Activated CD4-positive, alpha-beta T cell treated with anti-CD3 and anti-CD28 coated beads, Interleukin-2, amount 10 ng/mL, durations not matched to agents 7 days and 5 days (primary cell): ENCODE measurements around the gene CCM2L. TPM values are rescaled to one million over a fixed set of nuclear protein-coding genes. Genes with fewer than 3 reads are reported as not detected.

Experiments
- CTCF ChIA-PET: fragments of 350-600 bp; sonication (Branson Sonifier 250); formaldehyde crosslinking; loops from one replicate; lab custom pipeline; 2021; ENCODE audit warnings: antibody characterized with exemption; lab: Charles Lee
- POLR2A ChIA-PET: fragments of 350-600 bp; sonication (Branson Sonifier 250); formaldehyde crosslinking; loops from one replicate; lab custom pipeline; 2021; ENCODE audit warnings: antibody characterized with exemption; lab: Charles Lee
- DNase-seq: peaks from one replicate; pipeline ENCODE4 v3.0.0-alpha.2; 2020
- H3K27ac Mint-ChIP-seq: one replicate; pipeline ENCODE4 v1.8.0; 2021; ENCODE audit warnings: mild to moderate bottlenecking, moderate library complexity, mixed read lengths
- H3K27me3 Mint-ChIP-seq: one replicate; pipeline ENCODE4 v1.8.0; 2021; ENCODE audit warnings: mixed read lengths
- H3K36me3 Mint-ChIP-seq: one replicate; pipeline ENCODE4 v1.8.0; 2021; ENCODE audit warnings: low read depth, mixed read lengths
- H3K4me1 Mint-ChIP-seq: one replicate; pipeline ENCODE4 v1.8.0; 2021; ENCODE audit warnings: mixed read lengths
- H3K4me3 Mint-ChIP-seq: one replicate; pipeline ENCODE4 v1.8.0; 2021; ENCODE audit warnings: mild to moderate bottlenecking, moderate library complexity, mixed read lengths
- H3K9me3 Mint-ChIP-seq: one replicate; pipeline ENCODE4 v1.8.0; 2021; ENCODE audit warnings: mixed read lengths
- total RNA-seq, 2 experiments: library from RNA; stranded (reverse); gene quantifications; one replicate each; pipeline ENCODE4 v1.2.3, GENCODE V29; 2021

CCM2L gene
- total RNA-seq, 2 experiments from 2014 or later, result not detected

DNA sequence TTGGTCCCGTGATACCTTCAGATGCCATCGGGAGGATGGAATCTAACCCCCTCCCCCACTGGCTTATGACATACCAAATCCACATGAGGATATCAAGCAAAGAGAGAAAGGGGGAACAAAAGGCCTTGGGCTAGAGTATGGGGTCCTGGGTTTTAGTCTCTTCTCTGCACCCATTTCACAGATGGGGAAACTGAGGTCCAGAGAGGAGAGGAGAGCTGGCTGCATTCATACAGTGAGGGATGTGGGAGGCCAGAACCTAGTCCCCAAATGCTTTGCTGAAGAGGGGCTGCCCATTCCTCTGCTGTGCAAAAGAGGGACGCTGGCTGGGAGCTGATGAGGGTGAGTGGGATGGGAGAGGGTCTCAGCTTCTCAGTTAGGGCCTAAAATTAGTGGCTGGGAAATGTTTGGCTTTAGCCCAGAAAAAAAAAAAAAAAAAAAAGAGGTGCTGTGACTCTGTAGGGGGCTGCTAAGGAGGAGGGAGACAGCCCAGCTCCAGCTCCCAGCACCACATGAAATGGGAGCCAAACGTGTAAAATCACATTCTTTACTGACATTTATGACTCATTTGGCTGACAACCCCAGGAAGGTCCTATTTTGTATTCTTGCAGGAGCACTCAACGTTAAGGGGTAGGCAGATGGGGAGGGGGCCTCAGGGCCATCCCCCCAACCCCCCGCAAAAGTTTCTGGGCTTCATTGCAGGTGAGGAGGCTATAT, 30.4 kb upstream of the CCM2L start:
- Mint-ChIP-seq H3K4me3 (no peak overlapping the region), H3K27me3 (peaks cover 7% of the 10 kb centered on the region), H3K27ac (no peak overlapping the region), H3K9me3 (no peaks in the 10 kb centered on the region), H3K4me1 (no peaks in the 10 kb centered on the region), H3K36me3 (no peaks in the 10 kb centered on the region)
- DNase-seq, result no peak
- ChIA-PET POLR2A (no interaction called here), CTCF (interaction anchor here (1.3 kb wide), 1 partner anchor 28 kb away, joined by 5 read pairs; the partner anchor contains the start of gene PDRG1)

DNA sequence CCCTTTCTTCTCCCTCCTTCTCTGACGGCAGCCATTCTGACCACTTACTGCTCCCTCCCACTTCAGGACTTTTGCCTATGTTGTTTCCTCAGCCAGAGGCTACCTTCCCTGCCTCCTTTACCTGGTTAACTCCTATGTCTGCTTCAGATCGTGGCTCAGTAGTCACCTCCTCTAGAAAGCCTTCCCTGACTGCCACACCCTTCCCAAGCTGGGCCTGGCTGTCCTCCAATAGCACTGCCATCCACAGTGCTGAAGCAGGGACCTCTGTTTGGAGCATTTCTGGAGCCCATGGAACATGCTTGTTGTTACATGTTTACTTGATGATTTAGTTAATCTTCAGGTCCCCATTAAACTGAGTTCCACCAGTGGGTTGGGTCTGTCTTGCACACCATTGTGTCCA, 28.5 kb upstream of the CCM2L start:
- Mint-ChIP-seq H3K27me3 (peaks cover 3% of the 10 kb centered on the region), H3K4me3 (no peak overlapping the region), H3K36me3 (no peaks in the 10 kb centered on the region), H3K4me1 (no peaks in the 10 kb centered on the region), H3K9me3 (no peaks in the 10 kb centered on the region), H3K27ac (no peak overlapping the region)
- ChIA-PET POLR2A (no interaction called here), CTCF (no interaction called here)
- DNase-seq, result no peak

DNA sequence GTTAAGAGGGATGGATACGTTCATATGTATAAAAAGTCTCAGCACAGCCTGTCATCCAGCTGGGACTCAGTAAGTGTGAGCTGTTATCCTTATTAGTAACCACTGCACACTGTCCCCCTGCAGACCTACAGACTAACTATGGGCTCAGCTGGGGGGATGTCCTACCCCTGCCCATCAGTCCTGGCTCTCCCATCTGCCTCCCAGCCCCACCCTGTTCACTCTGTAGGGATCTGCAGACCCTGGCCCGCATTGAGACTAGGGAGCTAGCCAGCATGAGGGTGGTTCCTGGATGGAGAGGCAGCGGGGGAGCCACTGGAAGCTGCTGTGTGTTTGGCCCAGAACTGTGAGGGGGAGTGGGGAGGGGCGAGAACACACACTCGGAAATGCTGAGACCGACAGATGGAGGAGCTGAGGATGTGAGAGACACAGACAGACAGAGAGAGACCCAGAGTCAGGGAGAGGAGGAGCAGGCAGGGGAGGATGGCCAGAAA, 25.2 kb upstream of the CCM2L start:
- POLR2A ChIA-PET, result interaction anchor here (0.6 kb wide), 1 partner anchor 25 kb away, joined by 6 read pairs; no protein-coding TSS in a partner anchor
- H3K9me3 Mint-ChIP-seq, result no peaks in the 10 kb centered on the region
- H3K27me3 Mint-ChIP-seq, result peaks cover 2% of the 10 kb centered on the region
- H3K27ac Mint-ChIP-seq, result no peak overlapping the region
- H3K4me1 Mint-ChIP-seq, result no peaks in the 10 kb centered on the region
- DNase-seq, result no peak
- H3K4me3 Mint-ChIP-seq, result no peak overlapping the region
- CTCF ChIA-PET, result interaction anchor here (1.0 kb wide), 1 partner anchor 10 kb away, joined by 3 read pairs; no protein-coding TSS in a partner anchor
- H3K36me3 Mint-ChIP-seq, result no peaks in the 10 kb centered on the region

DNA sequence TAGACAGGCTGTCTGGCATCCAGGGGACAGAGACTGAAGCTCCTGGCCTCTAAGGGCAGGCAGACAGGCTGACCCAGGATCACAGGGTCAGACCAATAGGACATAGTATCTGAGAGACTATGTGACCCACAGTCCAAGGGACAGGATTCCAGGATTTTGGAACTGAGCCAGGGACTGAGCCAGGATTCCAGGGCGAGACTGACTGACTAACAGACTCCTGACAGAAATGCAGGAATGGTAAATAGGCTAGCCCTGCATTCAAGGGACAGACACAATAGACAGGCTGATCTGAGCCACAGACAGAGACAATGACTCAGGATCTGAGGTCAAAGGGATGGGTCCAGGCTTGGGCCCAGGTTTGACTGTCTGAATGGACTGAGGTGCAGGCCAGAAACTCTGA, 22.5 kb upstream of the CCM2L start:
- CTCF ChIA-PET, result interaction anchor here (1.1 to 1.7 kb wide), 2 partner anchors 11 to 157 kb away, joined by 3 to 6 read pairs; no protein-coding TSS in a partner anchor
- Mint-ChIP-seq H3K36me3 (no peaks in the 10 kb centered on the region), H3K4me1 (no peaks in the 10 kb centered on the region), H3K27me3 (no peaks in the 10 kb centered on the region), H3K4me3 (no peak overlapping the region), H3K27ac (no peak overlapping the region), H3K9me3 (no peaks in the 10 kb centered on the region)
- no peak for DNase-seq
- POLR2A ChIA-PET, result no interaction called here

DNA sequence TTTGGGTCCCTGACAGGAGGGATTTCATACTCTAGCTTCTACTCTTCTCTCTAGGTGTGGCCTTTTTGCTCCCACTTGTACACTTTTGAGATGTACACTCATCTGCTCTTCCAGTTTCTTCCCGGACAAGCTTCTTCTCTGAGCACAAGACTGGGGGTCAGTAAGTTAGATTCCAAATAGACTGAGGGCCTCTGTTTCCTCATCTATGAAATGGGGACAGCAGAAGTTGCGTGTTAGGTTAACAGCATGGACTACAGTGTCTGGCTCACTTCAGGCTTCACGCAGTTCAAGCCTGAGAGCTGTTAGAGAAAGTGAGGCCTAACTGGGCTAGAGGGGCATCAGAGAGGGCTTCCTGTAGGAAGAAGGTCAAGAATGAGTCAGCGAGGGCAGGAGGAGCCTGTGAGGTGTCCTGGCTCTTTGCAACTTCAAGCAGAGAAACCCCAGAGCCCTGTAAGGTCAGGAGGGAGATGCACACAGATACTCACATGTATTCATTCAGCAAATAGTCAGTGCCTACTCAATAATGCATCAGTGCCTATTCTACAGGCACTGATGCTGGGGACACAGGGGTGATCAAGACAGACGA, 21.7 kb upstream of the CCM2L start:
- H3K9me3 Mint-ChIP-seq, result no peaks in the 10 kb centered on the region
- H3K27ac Mint-ChIP-seq, result no peak overlapping the region
- no peak for DNase-seq
- H3K4me3 Mint-ChIP-seq, result no peak overlapping the region
- no peaks in the 10 kb centered on the region for H3K4me1 Mint-ChIP-seq
- ChIA-PET POLR2A (no interaction called here), CTCF (interaction anchor here (1.1 to 1.7 kb wide), 2 partner anchors 12 to 158 kb away, joined by 3 to 6 read pairs; no protein-coding TSS in a partner anchor)
- H3K27me3 Mint-ChIP-seq, result peaks cover 6% of the 10 kb centered on the region
- no peaks in the 10 kb centered on the region for H3K36me3 Mint-ChIP-seq

DNA sequence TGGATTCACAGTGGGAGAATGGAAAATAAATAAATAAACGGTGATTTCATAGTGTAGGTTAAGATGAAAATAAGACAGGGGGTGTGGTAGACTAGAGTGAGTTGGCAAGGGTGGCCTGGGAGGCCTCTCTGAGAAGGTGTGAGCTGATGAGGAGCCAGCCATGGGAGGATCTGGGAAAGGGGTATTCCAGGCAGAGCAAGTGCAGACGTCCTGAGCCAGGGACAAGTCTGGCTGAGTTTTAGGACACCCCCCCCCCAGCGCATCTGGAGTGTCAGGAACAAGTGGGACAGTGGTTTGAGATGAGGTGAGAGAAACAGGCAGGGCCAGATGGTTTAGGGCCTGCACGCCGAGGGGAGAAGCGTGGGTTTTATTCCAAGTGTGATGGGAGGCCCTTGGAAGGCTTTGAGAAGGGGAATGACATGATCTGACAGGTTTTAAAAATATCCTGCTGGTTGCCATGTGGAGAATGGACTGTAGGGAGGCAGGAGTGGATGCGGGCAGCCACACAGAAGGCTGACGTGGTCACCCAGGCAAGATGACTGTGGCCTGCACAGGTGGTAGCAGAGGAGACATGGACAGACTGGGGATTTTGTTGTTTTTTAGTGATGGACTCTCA, 21.1 kb upstream of the CCM2L start:
- H3K4me3 Mint-ChIP-seq, result no peak overlapping the region
- CTCF ChIA-PET, result interaction anchor here (1.7 kb wide), 1 partner anchor 13 kb away, joined by 6 read pairs; no protein-coding TSS in a partner anchor

DNA sequence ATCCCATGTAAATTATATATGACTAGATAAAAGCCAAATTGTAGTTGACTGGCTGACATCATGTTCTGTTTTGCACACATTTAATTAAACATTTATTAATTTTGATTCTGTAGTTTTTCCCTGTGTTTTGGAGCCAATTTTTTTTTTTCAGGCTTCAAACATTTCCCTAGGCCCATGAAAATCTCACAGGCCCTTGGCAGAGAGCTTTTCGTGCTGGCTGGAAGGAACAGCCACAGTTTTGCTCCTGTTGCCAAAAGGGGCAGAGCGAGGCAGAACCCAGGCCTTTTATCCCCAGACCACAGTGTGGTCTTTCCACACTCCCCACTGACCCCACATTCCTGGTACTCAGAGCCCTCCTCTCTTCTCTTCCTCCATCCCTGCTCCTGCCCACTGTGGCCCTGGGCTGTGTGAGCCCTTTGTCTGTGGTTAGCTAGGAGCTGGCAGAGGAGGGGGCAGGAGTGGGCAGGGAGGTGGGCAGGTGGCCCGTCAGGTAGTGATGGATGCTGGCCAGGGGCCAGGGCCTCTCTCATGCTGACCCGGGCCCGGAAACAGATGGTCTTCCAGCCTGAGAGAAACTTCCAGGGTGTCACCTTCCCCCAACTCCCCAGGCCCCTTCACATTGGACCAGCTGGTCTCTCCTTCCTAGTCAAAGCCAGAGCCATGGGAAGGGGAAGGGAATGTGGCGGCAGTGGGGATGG, 19.4 kb upstream of the CCM2L start:
- Mint-ChIP-seq H3K4me1 (no peaks in the 10 kb centered on the region), H3K27me3 (peaks cover 25% of the 10 kb centered on the region), H3K9me3 (no peaks in the 10 kb centered on the region), H3K27ac (no peak overlapping the region), H3K36me3 (no peaks in the 10 kb centered on the region), H3K4me3 (no peak overlapping the region)
- no peak for DNase-seq
- CTCF ChIA-PET, result interaction anchor here (0.8 kb wide), 1 partner anchor 201 kb away, joined by 3 read pairs; no protein-coding TSS in a partner anchor
- POLR2A ChIA-PET, result no interaction called here

More for the DNA sequence above, 21.1 kb upstream of the CCM2L start:
- POLR2A ChIA-PET, result no interaction called here
- no peaks in the 10 kb centered on the region for H3K4me1 Mint-ChIP-seq
- no peak for DNase-seq
- no peak overlapping the region for H3K27ac Mint-ChIP-seq
- H3K27me3 Mint-ChIP-seq, result peaks cover 12% of the 10 kb centered on the region
- H3K9me3 Mint-ChIP-seq, result no peaks in the 10 kb centered on the region
- H3K36me3 Mint-ChIP-seq, result no peaks in the 10 kb centered on the region

GRCh38 chr20:31991339-31991705, 18.9 kb upstream of the CCM2L start:
- POLR2A ChIA-PET, result no interaction called here
- Mint-ChIP-seq H3K27ac (no peak overlapping the region), H3K36me3 (no peaks in the 10 kb centered on the region), H3K4me1 (no peaks in the 10 kb centered on the region), H3K4me3 (no peak overlapping the region), H3K27me3 (peaks cover 29% of the 10 kb centered on the region), H3K9me3 (no peaks in the 10 kb centered on the region)
- CTCF ChIA-PET, result interaction anchor here (0.8 kb wide), 1 partner anchor 202 kb away, joined by 3 read pairs; no protein-coding TSS in a partner anchor
- DNase-seq, result no peak

- H3K27me3 Mint-ChIP-seq, result peaks cover 29% of the 10 kb centered on the region
- H3K4me1 Mint-ChIP-seq, result no peaks in the 10 kb centered on the region
- H3K36me3 Mint-ChIP-seq, result no peaks in the 10 kb centered on the region
- ChIA-PET POLR2A (no interaction called here), CTCF (interaction anchor here (1.2 kb wide), 1 partner anchor 16 kb away, joined by 5 read pairs; no protein-coding TSS in a partner anchor)
- DNase-seq, result no peak
- no peak overlapping the region for H3K27ac Mint-ChIP-seq
- no peaks in the 10 kb centered on the region for H3K9me3 Mint-ChIP-seq
- no peak overlapping the region for H3K4me3 Mint-ChIP-seq
Measured at GRCh38 chr20:31992086-31992485, 18.2 kb upstream of the CCM2L start.

DNA sequence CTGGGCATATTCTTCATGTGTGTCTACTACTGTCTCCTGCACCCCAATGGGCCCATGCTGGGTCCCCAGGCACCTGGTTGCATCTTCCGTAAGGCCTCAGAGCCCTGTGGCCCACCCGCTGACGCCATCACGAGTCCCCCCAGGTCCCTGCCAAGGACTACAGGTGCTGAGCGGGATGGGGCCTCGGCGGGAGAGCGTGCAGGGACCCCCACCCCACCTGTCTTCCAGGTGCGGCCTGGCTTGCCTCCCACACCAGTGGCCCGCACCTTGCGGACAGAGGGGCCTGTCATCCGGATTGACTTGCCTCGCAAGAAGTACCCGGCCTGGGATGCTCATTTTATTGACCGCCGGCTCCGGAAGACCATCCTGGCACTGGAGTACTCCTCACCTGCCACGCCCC, 13.2 kb upstream of the CCM2L start:
- peaks cover 29% of the 10 kb centered on the region for H3K27me3 Mint-ChIP-seq
- no peaks in the 10 kb centered on the region for H3K9me3 Mint-ChIP-seq
- no peak for DNase-seq
- no peak overlapping the region for H3K4me3 Mint-ChIP-seq
- ChIA-PET CTCF (interaction anchor here (1.3 kb wide), 1 partner anchor 35 kb away, joined by 5 read pairs; no protein-coding TSS in a partner anchor), POLR2A (no interaction called here)
- H3K36me3 Mint-ChIP-seq, result no peaks in the 10 kb centered on the region
- no peak overlapping the region for H3K27ac Mint-ChIP-seq
- H3K4me1 Mint-ChIP-seq, result no peaks in the 10 kb centered on the region

DNA sequence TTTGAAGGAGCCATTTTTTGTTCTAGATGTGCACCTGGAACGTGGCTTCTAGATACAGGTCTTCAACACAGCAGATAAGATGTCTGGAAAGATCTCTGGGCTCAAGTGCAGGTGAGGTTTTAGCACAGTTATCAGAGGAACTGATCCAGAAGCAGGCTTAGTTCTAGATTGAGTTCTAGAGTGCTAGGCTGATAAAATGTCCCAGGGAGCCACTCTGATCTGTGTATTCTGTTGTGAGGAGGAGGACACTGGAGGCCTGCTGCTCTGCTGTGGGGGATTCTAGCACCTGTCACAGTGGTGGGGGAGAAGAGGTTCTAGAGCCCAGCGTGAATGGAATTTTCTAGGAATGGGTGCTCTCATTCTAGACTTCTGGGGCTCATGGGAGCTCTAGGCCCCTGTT, 12.0 kb upstream of the CCM2L start:
- POLR2A ChIA-PET, result no interaction called here
- no peak overlapping the region for H3K27ac Mint-ChIP-seq
- no peaks in the 10 kb centered on the region for H3K36me3 Mint-ChIP-seq
- H3K4me1 Mint-ChIP-seq, result no peaks in the 10 kb centered on the region
- DNase-seq, result no peak
- CTCF ChIA-PET, result no interaction called here
- no peaks in the 10 kb centered on the region for H3K9me3 Mint-ChIP-seq
- peaks cover 25% of the 10 kb centered on the region for H3K27me3 Mint-ChIP-seq
- H3K4me3 Mint-ChIP-seq, result no peak overlapping the region

DNA sequence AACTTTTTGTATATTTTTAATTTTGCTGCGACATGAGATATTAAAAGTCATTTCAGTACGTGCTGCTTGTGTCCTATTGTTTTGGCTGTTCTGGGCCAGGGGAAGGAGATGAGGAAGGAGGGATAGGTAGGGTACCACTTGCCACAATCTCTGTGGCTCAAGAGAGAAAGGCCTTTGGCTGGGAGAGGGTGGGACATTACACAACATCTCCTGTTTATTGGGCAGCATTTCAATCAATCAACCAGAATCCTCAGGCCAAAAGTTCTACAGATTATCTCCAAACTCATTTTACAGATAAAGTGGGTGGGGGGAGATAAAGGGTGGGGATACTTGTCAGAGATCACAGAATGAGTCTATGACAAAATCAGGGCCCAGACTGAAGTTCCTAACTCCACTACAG, 6.9 kb upstream of the CCM2L start:
- no peaks in the 10 kb centered on the region for H3K36me3 Mint-ChIP-seq
- ChIA-PET POLR2A (no interaction called here), CTCF (no interaction called here)
- H3K4me3 Mint-ChIP-seq, result no peak overlapping the region
- H3K27me3 Mint-ChIP-seq, result peaks cover 2% of the 10 kb centered on the region
- H3K9me3 Mint-ChIP-seq, result no peaks in the 10 kb centered on the region
- peaks cover 7% of the 10 kb centered on the region for H3K4me1 Mint-ChIP-seq
- DNase-seq, result no peak
- H3K27ac Mint-ChIP-seq, result no peak overlapping the region
